Adrenal gland (tissue), 5 donors: ENCODE results near the gene ZNF200.

Experiments used
- POLR2A ChIP-seq, 2 donors: fragments of 450-650 bp; IDR thresholded peaks; one replicate each; pipeline ENCODE4 v1.6.1; 2017; ENCODE audit warnings: antibody characterized with exemption in 2 of 2, mild to moderate bottlenecking in 2 of 2, moderate library complexity in 1 of 2
- TF ChIP-seq, protein P1 (sequence below), 6 experiments: fragments of 450-650 bp in 4 of 6; fragments of 200-600 bp in 2 of 6; sonication (generic) in 1 of 6; IDR thresholded peaks; 1 replicate in 5 of 6; 2 replicates in 1 of 6; pipeline versions ENCODE4 v1.5.1 to v1.8.0; 2016 to 2021; ENCODE audit warnings: antibody characterized with exemption in 6 of 6, mild to moderate bottlenecking in 2 of 6, moderate library complexity in 1 of 6
- donor health status: DM: no; HTN: no; CAD: no.

DNA sequence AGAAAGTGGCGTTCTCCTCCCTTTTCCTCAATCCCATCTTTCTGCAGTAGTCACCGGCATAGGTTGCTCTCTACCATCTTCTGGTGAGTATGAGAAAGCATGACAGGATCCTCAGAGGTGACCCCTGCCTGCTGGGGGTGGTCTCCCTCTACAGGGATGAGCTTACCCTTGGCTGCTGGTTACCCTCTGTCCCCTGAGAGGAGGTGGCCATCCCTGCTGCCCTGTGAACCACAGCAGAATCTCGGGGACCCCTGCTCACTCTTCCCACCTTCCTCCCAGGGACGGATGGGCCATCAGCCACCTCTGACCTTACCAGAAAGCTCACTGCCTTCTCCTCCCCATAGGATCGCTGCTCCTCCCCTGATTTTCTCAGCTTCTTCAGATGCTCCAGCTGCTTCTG is 13.6 kb upstream of the ZNF200 start:
- TF ChIP-seq POLR2A (IDR thresholded peaks at IDR 0.05): no peak
- TF ChIP-seq, protein P1, sequence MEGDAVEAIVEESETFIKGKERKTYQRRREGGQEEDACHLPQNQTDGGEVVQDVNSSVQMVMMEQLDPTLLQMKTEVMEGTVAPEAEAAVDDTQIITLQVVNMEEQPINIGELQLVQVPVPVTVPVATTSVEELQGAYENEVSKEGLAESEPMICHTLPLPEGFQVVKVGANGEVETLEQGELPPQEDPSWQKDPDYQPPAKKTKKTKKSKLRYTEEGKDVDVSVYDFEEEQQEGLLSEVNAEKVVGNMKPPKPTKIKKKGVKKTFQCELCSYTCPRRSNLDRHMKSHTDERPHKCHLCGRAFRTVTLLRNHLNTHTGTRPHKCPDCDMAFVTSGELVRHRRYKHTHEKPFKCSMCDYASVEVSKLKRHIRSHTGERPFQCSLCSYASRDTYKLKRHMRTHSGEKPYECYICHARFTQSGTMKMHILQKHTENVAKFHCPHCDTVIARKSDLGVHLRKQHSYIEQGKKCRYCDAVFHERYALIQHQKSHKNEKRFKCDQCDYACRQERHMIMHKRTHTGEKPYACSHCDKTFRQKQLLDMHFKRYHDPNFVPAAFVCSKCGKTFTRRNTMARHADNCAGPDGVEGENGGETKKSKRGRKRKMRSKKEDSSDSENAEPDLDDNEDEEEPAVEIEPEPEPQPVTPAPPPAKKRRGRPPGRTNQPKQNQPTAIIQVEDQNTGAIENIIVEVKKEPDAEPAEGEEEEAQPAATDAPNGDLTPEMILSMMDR (IDR thresholded peaks at IDR 0.05): no peak
